HG03354 (cell line): ENCODE data around the gene SPATA17.
"Not testable (repeated sequence)": the region's sequence is repeated elsewhere in the genome, so short reads cannot be mapped to it uniquely, and the experiment has no call there.

Source experiments
- ATAC-seq: cut with Tn5 transposase; IDR thresholded peaks from one replicate; pipeline ENCODE4 v1.9.1; 2021; ENCODE audit warnings: mild to moderate bottlenecking; ENCODE audit not compliant: unreplicated experiment, poor library complexity, severe bottlenecking

Gene SPATA17

GRCh38 chr1:217668351-217668940 is 37.3 kb downstream of the SPATA17 start:
- ATAC-seq = no peak

GRCh38 chr1:217673387-217673786 is 42.2 kb downstream of the SPATA17 start:
- peak; percentile 75 for ATAC-seq

- ATAC-seq = no peak
These were observed 43.0 kb downstream of the SPATA17 start for GRCh38 chr1:217674028-217674729.

GRCh38 chr1:217681806-217682205 is 50.7 kb downstream of the SPATA17 start:
- no peak for ATAC-seq

GRCh38 chr1:217687511-217687910 is 56.4 kb downstream of the SPATA17 start:
- ATAC-seq = no peak

GRCh38 chr1:217696140-217696539 is 65.0 kb downstream of the SPATA17 start:
- ATAC-seq = not testable (repeated sequence)

GRCh38 chr1:217703326-217703725 is 72.2 kb downstream of the SPATA17 start:
- no peak for ATAC-seq

- ATAC-seq = no peak
These were observed 81.9 kb downstream of the SPATA17 start for GRCh38 chr1:217712925-217713597.

GRCh38 chr1:217715681-217716080 is 84.5 kb downstream of the SPATA17 start:
- ATAC-seq = no peak

GRCh38 chr1:217717959-217718358 is 86.8 kb downstream of the SPATA17 start:
- no peak for ATAC-seq

- no peak for ATAC-seq
These were observed 87.7 kb downstream of the SPATA17 start for GRCh38 chr1:217718873-217719272.

- ATAC-seq = no peak
These were observed 90.5 kb downstream of the SPATA17 start for GRCh38 chr1:217721692-217722091.

- no peak for ATAC-seq
These were observed 103.8 kb downstream of the SPATA17 start for GRCh38 chr1:217734973-217735372.

- peak; percentile 72 for ATAC-seq
These were observed 116.1 kb downstream of the SPATA17 start for GRCh38 chr1:217747156-217747769.

GRCh38 chr1:217769768-217770167 is 138.6 kb downstream of the SPATA17 start:
- no peak for ATAC-seq

GRCh38 chr1:217770918-217771317 is 139.8 kb downstream of the SPATA17 start:
- no peak for ATAC-seq

- ATAC-seq = no peak
These were observed 145.5 kb downstream of the SPATA17 start for GRCh38 chr1:217776693-217777092.

GRCh38 chr1:217781056-217781455 is 149.9 kb downstream of the SPATA17 start:
- no peak for ATAC-seq

GRCh38 chr1:217791091-217791490 is 159.9 kb downstream of the SPATA17 start:
- ATAC-seq = no peak

GRCh38 chr1:217805792-217806191 is 174.6 kb downstream of the SPATA17 start:
- ATAC-seq = no peak

- ATAC-seq = no peak
These were observed 181.0 kb downstream of the SPATA17 start for GRCh38 chr1:217812175-217812574.
